Lower leg skin (tissue), 3 donors: ENCODE data around the gene NADK2.

Experiments
- POLR2A ChIP-seq, 2 donors: fragments of 450-650 bp; IDR thresholded peaks; one replicate each; pipeline ENCODE4 v1.6.1; 2016 to 2017; ENCODE audit warnings: antibody characterized with exemption in 2 of 2, mild to moderate bottlenecking in 1 of 2, moderate library complexity in 1 of 2
- TF ChIP-seq, protein P1 (sequence below), 3 donors: fragments of 450-650 bp; IDR thresholded peaks; one replicate each; pipeline ENCODE4 v1.5.1; 2016; ENCODE audit warnings: antibody characterized with exemption in 3 of 3, mild to moderate bottlenecking in 3 of 3, moderate library complexity in 2 of 3

DNA sequence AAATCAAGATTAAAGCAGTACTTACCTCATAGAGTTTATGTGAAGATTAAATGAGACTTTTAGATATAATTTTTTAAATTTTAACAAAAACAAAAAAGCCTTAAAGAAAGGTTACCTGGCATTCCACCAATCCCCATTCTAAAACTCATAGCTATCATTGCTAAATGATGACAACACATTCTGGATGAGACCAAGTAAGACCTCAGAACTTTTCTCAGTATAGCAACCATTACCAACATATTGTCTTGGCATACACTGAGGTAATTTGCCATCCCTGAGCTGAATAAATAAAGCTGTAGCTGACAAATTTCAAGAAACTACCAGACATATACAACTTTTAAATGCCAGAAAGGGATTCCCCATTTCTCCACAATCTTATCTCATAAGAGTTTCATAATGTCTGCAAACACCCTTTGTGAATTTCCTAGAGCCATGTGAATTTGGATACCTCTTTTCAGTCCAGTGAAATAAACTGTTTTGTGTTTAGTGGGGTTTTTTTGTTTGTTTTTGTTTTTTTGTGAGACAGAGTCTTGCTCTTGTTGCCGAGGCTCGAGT, 30.5 kb upstream of the NADK2 start:
- TF ChIP-seq, protein P1, sequence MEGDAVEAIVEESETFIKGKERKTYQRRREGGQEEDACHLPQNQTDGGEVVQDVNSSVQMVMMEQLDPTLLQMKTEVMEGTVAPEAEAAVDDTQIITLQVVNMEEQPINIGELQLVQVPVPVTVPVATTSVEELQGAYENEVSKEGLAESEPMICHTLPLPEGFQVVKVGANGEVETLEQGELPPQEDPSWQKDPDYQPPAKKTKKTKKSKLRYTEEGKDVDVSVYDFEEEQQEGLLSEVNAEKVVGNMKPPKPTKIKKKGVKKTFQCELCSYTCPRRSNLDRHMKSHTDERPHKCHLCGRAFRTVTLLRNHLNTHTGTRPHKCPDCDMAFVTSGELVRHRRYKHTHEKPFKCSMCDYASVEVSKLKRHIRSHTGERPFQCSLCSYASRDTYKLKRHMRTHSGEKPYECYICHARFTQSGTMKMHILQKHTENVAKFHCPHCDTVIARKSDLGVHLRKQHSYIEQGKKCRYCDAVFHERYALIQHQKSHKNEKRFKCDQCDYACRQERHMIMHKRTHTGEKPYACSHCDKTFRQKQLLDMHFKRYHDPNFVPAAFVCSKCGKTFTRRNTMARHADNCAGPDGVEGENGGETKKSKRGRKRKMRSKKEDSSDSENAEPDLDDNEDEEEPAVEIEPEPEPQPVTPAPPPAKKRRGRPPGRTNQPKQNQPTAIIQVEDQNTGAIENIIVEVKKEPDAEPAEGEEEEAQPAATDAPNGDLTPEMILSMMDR (IDR thresholded peaks at IDR 0.05): no peak
- TF ChIP-seq POLR2A (IDR thresholded peaks at IDR 0.05): no peak
